GM12892 (cell line): Measurements from ENCODE around the gene LCE6A.

Experiments used
- POLR2A ChIP-seq: IDR thresholded peaks from 2 replicates; pipeline ENCODE4 v1.6.1; 2011; ENCODE audit warnings: low read depth, low read length, control low read depth
- POLR2AphosphoS5 ChIP-seq: IDR thresholded peaks from 2 replicates; pipeline ENCODE4 v1.6.1; 2011; ENCODE audit warnings: low read depth, low read length, control low read depth

DNA sequence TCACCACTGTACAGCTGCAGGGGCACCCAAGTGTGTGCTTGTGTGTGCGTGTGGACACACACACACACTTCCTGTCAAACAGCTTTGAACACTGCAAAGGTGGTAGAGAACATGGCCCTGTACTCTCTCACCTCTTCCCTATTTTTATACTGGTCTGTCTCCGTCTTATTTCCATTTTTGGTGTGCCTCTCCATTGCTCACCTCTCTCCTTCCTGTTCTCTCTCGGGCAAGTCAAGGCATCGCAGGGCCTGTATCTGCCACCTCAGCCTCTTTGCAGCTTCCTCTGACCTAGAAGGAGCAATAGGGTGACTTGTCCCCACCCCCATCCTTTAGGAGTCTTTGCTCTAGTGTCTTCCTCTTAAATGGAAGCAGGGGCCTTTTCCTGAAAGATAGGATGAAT is 37.7 kb downstream of the LCE6A start:
- TF ChIP-seq POLR2A (no peak), POLR2AphosphoS5 (no peak)
